ENCODE results near the gene KLC1. TPM values are rescaled to one million over a fixed set of nuclear protein-coding genes. Genes with fewer than 3 reads are reported as not detected.

Gene KLC1
- total and polyA plus RNA-seq, 11 donors, result 127 to 241 (median 158) TPM

GRCh38 chr14:103749452-103749851 lies 120.4 kb downstream of the KLC1 start:
- H3K27me3 ChIP-seq, result no peaks in the 10 kb centered on the region
- intact Hi-C loops (cut with DNase I), result loop anchor here in 1 of 10 donors (10.0 kb wide), 1 partner anchor 165 kb away; no protein-coding TSS in a partner anchor
- peaks cover 0 to 98% (median 77%) of the 10 kb centered on the region in 9 donors for H3K36me3 ChIP-seq
- WGBS, 4 donors, result 87 to 93% (median 89%) methylated on average over 5 of the region's 5 CpGs
- DNase-seq (no peak), ATAC-seq (no peak)
- H3K4me1 ChIP-seq, result peaks cover 0 to 6% (median 0%) of the 10 kb centered on the region in 12 donors
- TF ChIP-seq CTCF (IDR thresholded peaks at IDR 0.05) (no peak), POLR2A (IDR thresholded peaks at IDR 0.05) (no peak)
- H3K4me3 ChIP-seq, result no peak overlapping the region
- no peaks in the 10 kb centered on the region for H3K9me3 ChIP-seq
- H3K27ac ChIP-seq, result no peak overlapping the region

- Histone ChIP-seq H3K27ac (no peak overlapping the region), H3K36me3 (peaks cover 0 to 97% (median 74%) of the 10 kb centered on the region in 9 donors)
- ATAC-seq, result no peak
Observed at GRCh38 chr14:103749860-103750259, 120.8 kb downstream of the KLC1 start.

More at GRCh38 chr14:103749860-103750259, 120.8 kb downstream of the KLC1 start:
- Histone ChIP-seq H3K4me3 (no peak overlapping the region), H3K4me1 (peaks cover 0 to 6% (median 0%) of the 10 kb centered on the region in 12 donors), H3K9me3 (no peaks in the 10 kb centered on the region), H3K27me3 (no peaks in the 10 kb centered on the region)
- no peak for DNase-seq
- TF ChIP-seq POLR2A (IDR thresholded peaks at IDR 0.05) (no peak), CTCF (IDR thresholded peaks at IDR 0.05) (no peak)
- WGBS, 4 donors, result 86 to 92% (median 90%) methylated on average over 5 of the region's 5 CpGs
- intact Hi-C loops (cut with DNase I), result loop anchor here in 1 of 10 donors (10.0 kb wide), 1 partner anchor 165 kb away; no protein-coding TSS in a partner anchor

Other genes starting within 250 kb of the KLC1 start
- 100 to 1,000 TPM in 5 of 9 donors, 10 to 100 TPM in 4; 54.0 to 156 (median 111) TPM for gene MARK3, start 243.8 kb upstream of the KLC1 start, total RNA-seq
- 100 to 1,000 TPM in 1 of 2 donors, 10 to 100 TPM in 1; 76.0 to 119 TPM for gene MARK3, start 243.8 kb upstream of the KLC1 start, polyA plus RNA-seq
- gene CKB, start 106.4 kb upstream of the KLC1 start, total RNA-seq, result 1,000 to 10,000 TPM in 2 of 9 donors, 100 to 1,000 TPM in 7; 203 to 1,105 (median 462) TPM
- gene CKB, start 106.4 kb upstream of the KLC1 start, polyA plus RNA-seq, result 1,000 to 10,000 TPM in 1 of 2 donors, 100 to 1,000 TPM in 1; 529 to 1,103 TPM
- gene TRMT61A, start 100.0 kb upstream of the KLC1 start, total RNA-seq, result 1 to 10 TPM; 3.2 to 7.1 (median 5.1) TPM
- gene TRMT61A, start 100.0 kb upstream of the KLC1 start, polyA plus RNA-seq, result 10 to 100 TPM in 1 of 2 donors, 1 to 10 TPM in 1; 5.8 to 15.9 TPM
- 10 to 100 TPM; 15.0 to 22.8 (median 17.0) TPM for gene BAG5, start 66.6 kb upstream of the KLC1 start, total RNA-seq
- 10 to 100 TPM in 1 of 2 donors, 1 to 10 TPM in 1; 4.8 to 19.1 TPM for gene BAG5, start 66.6 kb upstream of the KLC1 start, polyA plus RNA-seq
- 10 to 100 TPM; 30.6 to 66.5 (median 41.9) TPM for gene COA8, start 66.3 kb upstream of the KLC1 start, total RNA-seq
- 100 to 1,000 TPM in 1 of 2 donors, 10 to 100 TPM in 1; 47.5 to 109 TPM for gene COA8, start 66.3 kb upstream of the KLC1 start, polyA plus RNA-seq
- gene XRCC3, start 86.2 kb downstream of the KLC1 start, total RNA-seq, result 1 to 10 TPM; 1.9 to 8.7 (median 3.1) TPM
- gene XRCC3, start 86.2 kb downstream of the KLC1 start, polyA plus RNA-seq, result 1 to 10 TPM; 1.9 to 2.6 TPM
- gene ZFYVE21, start 86.6 kb downstream of the KLC1 start, total RNA-seq, result 10 to 100 TPM; 44.1 to 79.4 (median 52.5) TPM
- gene ZFYVE21, start 86.6 kb downstream of the KLC1 start, polyA plus RNA-seq, result 10 to 100 TPM; 48.8 to 86.1 TPM
- gene PPP1R13B, start 218.4 kb downstream of the KLC1 start, total RNA-seq, result 10 to 100 TPM; 59.0 to 96.2 (median 78.1) TPM
- 10 to 100 TPM; 27.5 to 47.6 TPM for gene PPP1R13B, start 218.4 kb downstream of the KLC1 start, polyA plus RNA-seq

Measured in heart left ventricle (tissue), 16 donors.